ENCODE measurements around the gene RPP40. TPM values are rescaled to one million over a fixed set of nuclear protein-coding genes. Genes with fewer than 3 reads are reported as not detected.

RPP40 gene
- total RNA-seq, 3 donors from 2014 or later, result 5.9 to 9.2 (median 7.5) TPM

- no peak overlapping the region for H3K4me3 ChIP-seq
- DNase-seq (ENCODE audit: low spot score in 2 of 2), result no peak
- no peaks in the 10 kb centered on the region for H3K9me3 ChIP-seq
- no peaks in the 10 kb centered on the region for H3K36me3 ChIP-seq
- H3K27me3 ChIP-seq, result no peaks in the 10 kb centered on the region
- TF ChIP-seq POLR2AphosphoS5 (IDR thresholded peaks at IDR 0.05), result no peak
- no peak for TF ChIP-seq CTCF (IDR thresholded peaks at IDR 0.05)
- TF ChIP-seq POLR2A (IDR thresholded peaks at IDR 0.05), result no peak
- H3K4me1 ChIP-seq, result no peaks in the 10 kb centered on the region
- no peak overlapping the region for H3K27ac ChIP-seq
- intact Hi-C loops (cut with DNase I; ENCODE audit: low total_unique reads), result no loop called here
These were observed 54.9 kb downstream of the RPP40 start for GRCh38 chr6:4948781-4949450.

- Histone ChIP-seq H3K27me3 (no peaks in the 10 kb centered on the region), H3K27ac (no peak overlapping the region), H3K9me3 (no peaks in the 10 kb centered on the region), H3K4me1 (peaks cover 1 to 3% of the 10 kb centered on the region in 2 donors), H3K36me3 (no peaks in the 10 kb centered on the region), H3K4me3 (no peak overlapping the region)
- intact Hi-C loops (cut with DNase I; ENCODE audit: low total_unique reads), result no loop called here
- no peak for TF ChIP-seq POLR2A (IDR thresholded peaks at IDR 0.05)
- no peak for DNase-seq (ENCODE audit: low spot score in 2 of 2)
These were observed 56.1 kb downstream of the RPP40 start for GRCh38 chr6:4947716-4948115.

GRCh38 chr6:4946521-4946920, 57.3 kb downstream of the RPP40 start:
- peaks cover 4 to 8% of the 10 kb centered on the region in 2 donors for H3K4me1 ChIP-seq
- H3K36me3 ChIP-seq, result no peaks in the 10 kb centered on the region
- H3K4me3 ChIP-seq, result no peak overlapping the region
- intact Hi-C loops (cut with DNase I; ENCODE audit: low total_unique reads), result no loop called here
- no peaks in the 10 kb centered on the region for H3K27me3 ChIP-seq
- no peak for TF ChIP-seq CTCF (IDR thresholded peaks at IDR 0.05)
- TF ChIP-seq POLR2A (IDR thresholded peaks at IDR 0.05), result no peak
- no peak for TF ChIP-seq POLR2AphosphoS5 (IDR thresholded peaks at IDR 0.05)
- no peak for DNase-seq (ENCODE audit: low spot score in 2 of 2)
- no peak overlapping the region for H3K27ac ChIP-seq
- no peaks in the 10 kb centered on the region for H3K9me3 ChIP-seq

Other genes starting within 250 kb of the RPP40 start
- 10 to 100 TPM; 32.9 to 58.0 (median 40.0) TPM for gene CDYL, start 227.6 kb downstream of the RPP40 start, total RNA-seq
- gene PPP1R3G, start 81.3 kb upstream of the RPP40 start, total RNA-seq, result 1 to 10 TPM; 1.2 to 3.2 (median 1.6) TPM

All from breast epithelium (tissue), 4 donors.